SKM-1 (cell line): ENCODE results near the gene CPO.

ENCODE experiments used
- DNase-seq: peaks from one replicate; lab custom pipeline; 2025; ENCODE audit not compliant: unreplicated experiment; lab: John Stamatoyannopoulos, UW

CPO gene

GRCh38 chr2:207012461-207012860 lies 73.1 kb downstream of the CPO start:
- DNase-seq, result no peak

GRCh38 chr2:207014424-207014823 lies 75.1 kb downstream of the CPO start:
- no peak for DNase-seq

GRCh38 chr2:207015901-207016300 lies 76.6 kb downstream of the CPO start:
- DNase-seq, result no peak
